ENCODE data around the gene SKP1.

Gene SKP1

GRCh38 chr5:134175921-134176510 is 734 bp downstream of the SKP1 start:
- POLR2A ChIA-PET (ENCODE audit: low non-redundant PET): interaction anchor here (0.5 to 0.7 kb wide), 2 partner anchors 543 to 1951 kb away, joined by 3 to 5 read pairs; no protein-coding TSS in a partner anchor
- peak overlapping the region; percentile 99 for H3K27ac ChIP-seq
- no peak for TF ChIP-seq CTCF (conservative IDR thresholded peaks at IDR 0.05; ENCODE audit: low read depth)
- CTCF ChIA-PET: interaction anchor here (0.7 to 1.6 kb wide), 2 partner anchors 136 to 1023 kb away, joined by 3 to 5 read pairs; no protein-coding TSS in a partner anchor
- DNase-seq (ENCODE audit: low spot score): no peak

GRCh38 chr5:134174841-134175839 is 1.6 kb downstream of the SKP1 start:
- no peak overlapping the region for H3K27ac ChIP-seq
- peak; percentile 32 for DNase-seq (ENCODE audit: low spot score)
- no peak for TF ChIP-seq CTCF (conservative IDR thresholded peaks at IDR 0.05; ENCODE audit: low read depth)
- CTCF ChIA-PET: interaction anchor here (0.7 to 1.1 kb wide), 2 partner anchors 136 to 1022 kb away, joined by 3 to 6 read pairs; no protein-coding TSS in a partner anchor
- POLR2A ChIA-PET (ENCODE audit: low non-redundant PET): interaction anchor here (0.7 kb wide), 1 partner anchor 418 kb away, joined by 3 read pairs; no protein-coding TSS in a partner anchor

GRCh38 chr5:134171972-134172371 is 4.8 kb downstream of the SKP1 start:
- ChIA-PET CTCF (interaction anchor here (0.9 kb wide), 1 partner anchor 27 kb away, joined by 3 read pairs; no protein-coding TSS in a partner anchor), POLR2A (ENCODE audit: low non-redundant PET) (no interaction called here)
- no peak overlapping the region for H3K27ac ChIP-seq
- no peak for TF ChIP-seq CTCF (conservative IDR thresholded peaks at IDR 0.05; ENCODE audit: low read depth)
- DNase-seq (ENCODE audit: low spot score): no peak

GRCh38 chr5:134162592-134162991 is 14.2 kb downstream of the SKP1 start:
- ChIA-PET CTCF (interaction anchor here (1.0 kb wide), 1 partner anchor 22 kb away, joined by 4 read pairs; no protein-coding TSS in a partner anchor), POLR2A (ENCODE audit: low non-redundant PET) (no interaction called here)
- TF ChIP-seq CTCF (conservative IDR thresholded peaks at IDR 0.05; ENCODE audit: low read depth): no peak
- no peak for DNase-seq (ENCODE audit: low spot score)
- H3K27ac ChIP-seq: no peak overlapping the region

GRCh38 chr5:134161513-134162395 is 15.0 kb downstream of the SKP1 start:
- DNase-seq (ENCODE audit: low spot score): no peak
- ChIA-PET POLR2A (ENCODE audit: low non-redundant PET) (no interaction called here), CTCF (interaction anchor here (0.6 to 1.0 kb wide), 4 partner anchors 22 to 122 kb away, joined by 3 to 7 read pairs (median 6); no protein-coding TSS in a partner anchor)
- no peak for TF ChIP-seq CTCF (conservative IDR thresholded peaks at IDR 0.05; ENCODE audit: low read depth)
- H3K27ac ChIP-seq: no peak overlapping the region
